Endothelial cell of umbilical vein (primary cell): ENCODE results near the gene SLC39A11. TPM values are rescaled to one million over a fixed set of nuclear protein-coding genes. Genes with fewer than 3 reads are reported as not detected.

Source experiments
- BruUV-seq: library from RNA; stranded (reverse); fragments of 400-500 nt; replicated peaks from 2 replicates; lab custom pipeline; 2021; lab: Mats Ljungman, UMichigan
- CTCF ChIA-PET: fragments of 300-600, 350-600 bp; sonication (Branson Sonifier 250); formaldehyde crosslinking; loops from one replicate; lab custom pipeline; 2021; ENCODE audit warnings: antibody characterized with exemption, inconsistent platforms; lab: Charles Lee
- POLR2A ChIA-PET: fragments of 300-600, 350-600 bp; sonication (Branson Sonifier 250); formaldehyde crosslinking; loops from one replicate; lab custom pipeline; 2021; ENCODE audit warnings: antibody characterized with exemption, inconsistent platforms; lab: Charles Lee
- DNase-seq: peaks from one replicate; pipeline ENCODE4 v3.0.0-alpha.2; 2011; ENCODE audit warnings: low read depth, low spot score
- FAIRE-seq: peaks from 2 replicates; lab custom pipeline; 2011; peaks lifted over from hg19 to GRCh38; lab: Jason Lieb, UNC
- H2AFZ ChIP-seq: 2 replicates; pipeline ENCODE4 v1.6.0; 2012; ENCODE audit warnings: low read depth, low read length, control low read depth, inconsistent platforms
- H3K27ac ChIP-seq: 2 replicates; pipeline ENCODE4 v1.5.1; 2011; ENCODE audit warnings: low read depth, mild to moderate bottlenecking, control low read depth, low read length, moderate library complexity; ENCODE audit not compliant: insufficient read depth
- H3K27me3 ChIP-seq, 2 experiments: 2 replicates each; pipeline versions ENCODE4 v1.6.0 to v1.6.1; 2011; ENCODE audit warnings: low read length in 2 of 2, mixed read lengths in 1 of 2; ENCODE audit not compliant: control insufficient read depth in 2 of 2, insufficient read depth in 2 of 2
- H3K36me3 ChIP-seq, 2 experiments: 2 replicates in 1 of 2; 3 replicates in 1 of 2; pipeline ENCODE4 v1.5.1; 2011; ENCODE audit warnings: low read length in 2 of 2, mild to moderate bottlenecking in 1 of 2, moderate library complexity in 1 of 2; ENCODE audit not compliant: control insufficient read depth in 2 of 2, insufficient read depth in 2 of 2; ENCODE audit errors: extremely low read depth in 1 of 2
- H3K4me1 ChIP-seq: 3 replicates; pipeline ENCODE4 v1.5.1; 2011; ENCODE audit warnings: mild to moderate bottlenecking, low read length; ENCODE audit not compliant: control insufficient read depth, insufficient read depth; ENCODE audit errors: extremely low read depth
- H3K4me2 ChIP-seq: 2 replicates; pipeline ENCODE4 v1.6.1; 2011; ENCODE audit warnings: low read length, control low read depth, mixed read lengths; ENCODE audit not compliant: insufficient read depth
- H3K4me3 ChIP-seq, 3 experiments: fragments of 200-600 bp in 1 of 3; sonication (generic), shearing (Covaris generic) in 1 of 3; replicated peaks in 1 of 3; 2 replicates each; pipeline ENCODE4 v1.5.1; 2011 to 2016; ENCODE audit warnings: control low read depth in 3 of 3, low read length in 3 of 3, mild to moderate bottlenecking in 2 of 3, inconsistent platforms in 1 of 3, low read depth in 1 of 3, moderate library complexity in 1 of 3; ENCODE audit not compliant: insufficient read depth in 1 of 3
- H3K79me2 ChIP-seq: 2 replicates; pipeline ENCODE4 v1.6.0; 2012; ENCODE audit warnings: low read length, inconsistent platforms; ENCODE audit not compliant: control insufficient read depth, insufficient read depth
- H3K9ac ChIP-seq: replicated peaks from 2 replicates; pipeline ENCODE3; 2011; ENCODE audit warnings: low read length, control low read depth; ENCODE audit not compliant: insufficient read depth; ENCODE audit errors: extremely low read depth
- H3K9me1 ChIP-seq: replicated peaks from 3 replicates; pipeline ENCODE4 v1.6.0; 2011; ENCODE audit warnings: mild to moderate bottlenecking, low read length; ENCODE audit not compliant: control insufficient read depth, insufficient read depth; ENCODE audit errors: extremely low read depth
- H3K9me3 ChIP-seq: replicated peaks from 2 replicates; pipeline ENCODE4 v1.5.1; 2012; ENCODE audit warnings: low read length, inconsistent platforms; ENCODE audit not compliant: control insufficient read depth, insufficient read depth
- H4K20me1 ChIP-seq: replicated peaks from 2 replicates; pipeline ENCODE3; 2011; ENCODE audit warnings: mild to moderate bottlenecking, low read length; ENCODE audit not compliant: control insufficient read depth, insufficient read depth; ENCODE audit errors: extremely low read depth
- EZH2 ChIP-seq: IDR thresholded peaks from 2 replicates; pipeline ENCODE4 v1.6.1; 2012; ENCODE audit warnings: borderline replicate concordance, low read depth, mild to moderate bottlenecking, moderate library complexity, low read length, inconsistent platforms; ENCODE audit not compliant: severe bottlenecking
- FOS ChIP-seq: IDR thresholded peaks from 2 replicates; pipeline ENCODE4 v1.6.1; 2011; ENCODE audit warnings: mild to moderate bottlenecking, low read length, moderate library complexity, borderline replicate concordance; ENCODE audit not compliant: insufficient read depth
- GATA2 ChIP-seq: IDR thresholded peaks from 2 replicates; pipeline ENCODE4 v1.7.0; 2011; ENCODE audit warnings: low read depth, mild to moderate bottlenecking, moderate library complexity, mixed read lengths, low read length; ENCODE audit not compliant: insufficient read length, insufficient read depth
- JUN ChIP-seq: IDR thresholded peaks from 2 replicates; pipeline ENCODE4 v1.6.1; 2011; ENCODE audit warnings: borderline replicate concordance, low read depth; ENCODE audit not compliant: insufficient read length, insufficient read depth
- MYC ChIP-seq: IDR thresholded peaks from one replicate; pipeline ENCODE4 v1.6.1; 2011; ENCODE audit warnings: mild to moderate bottlenecking, low read depth, low read length
- POLR2A ChIP-seq: IDR thresholded peaks from 2 replicates; pipeline ENCODE4 v1.6.1; 2012; ENCODE audit warnings: low read depth, mild to moderate bottlenecking, control low read depth, low read length
- POLR2AphosphoS5 ChIP-seq: IDR thresholded peaks from 2 replicates; pipeline ENCODE4 v1.6.1; 2012; ENCODE audit warnings: low read depth, mild to moderate bottlenecking, control low read depth, low read length, moderate library complexity; ENCODE audit not compliant: insufficient read depth
- dilution Hi-C: fragments of 300-500 bp; cut with MboI; formaldehyde crosslinking; loops from one replicate; pipeline ENCODE4 v1.15.0; 2019; ENCODE audit warnings: low sequenced_read_pairs; ENCODE audit not compliant: extremely low pct_ligation_motif_present
- intact Hi-C: fragments of 100-400 bp; cut with micrococcal nuclease; formaldehyde crosslinking; loops from one replicate; pipeline ENCODE4 v1.10.0; 2022
- polyA plus RNA-seq, 4 experiments: library from polyadenylated mRNA; depleted of rRNA in 3 of 4; stranded (reverse) in 3 of 4; unstranded in 1 of 4; fragments of >200 nt; gene quantifications; 2 replicates each; pipeline versions ENCODE4 v1.2.1 to v1.2.3, GENCODE V29; 2011 to 2012; ENCODE audit warnings: missing spikeins in 1 of 4
- total RNA-seq: library from RNA; stranded (reverse); gene quantifications from 2 replicates; pipeline ENCODE4 v1.2.3, GENCODE V29; 2021
- TF ChIP-seq, protein P1 (sequence below), 2 donors: IDR thresholded peaks; 1 replicate in 1 of 2; 2 replicates in 1 of 2; pipeline ENCODE4 v1.5.1; 2011; ENCODE audit warnings: low read length in 2 of 2, mild to moderate bottlenecking in 2 of 2, moderate library complexity in 2 of 2, control low read depth in 1 of 2, inconsistent platforms in 1 of 2, low read depth in 1 of 2; ENCODE audit not compliant: insufficient read depth in 1 of 2; ENCODE audit errors: extremely low read depth in 1 of 2
- TF ChIP-seq, protein P2 (sequence below): IDR thresholded peaks from 2 replicates; pipeline ENCODE4 v1.6.1; 2011; ENCODE audit not compliant: insufficient read depth, insufficient read length

The SLC39A11 gene
- total and polyA plus RNA-seq, 2 donors (not counting 3 experiments of a cell fraction or from before 2014, with no cell fraction given), result 8.1 to 11.9 TPM

DNA sequence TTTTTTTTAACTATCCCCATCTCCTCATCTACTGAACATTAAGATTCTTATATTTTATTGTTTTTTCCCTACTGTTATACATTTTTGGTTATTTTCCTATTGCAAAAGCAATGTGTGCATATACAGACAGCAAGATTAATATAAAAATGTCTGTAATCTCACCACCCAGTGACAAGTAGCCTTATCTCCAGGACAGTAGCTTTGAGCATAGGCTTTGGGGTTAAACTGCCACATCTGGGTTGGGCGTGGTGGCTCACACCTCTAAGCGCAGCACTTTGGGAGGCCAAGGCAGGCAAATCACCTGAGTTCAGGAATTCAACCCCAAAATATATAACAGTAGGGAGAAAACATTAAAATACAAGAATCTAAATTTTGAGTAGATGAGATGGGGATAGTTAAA lies 44.9 kb upstream of the SLC39A11 start:
- dilution Hi-C loops, result no loop called here
- ChIA-PET CTCF (no interaction called here), POLR2A (no interaction called here)
- Histone ChIP-seq H3K79me2 (no peaks in the 10 kb centered on the region), H3K4me3 (no peak overlapping the region), H3K36me3 (no peaks in the 10 kb centered on the region), H3K4me2 (no peak overlapping the region), H3K9me3 (no peaks in the 10 kb centered on the region), H3K9me1 (no peaks in the 10 kb centered on the region), H3K27me3 (peaks cover 0 to 4% of the 10 kb centered on the region in 2 experiments), H2AFZ (no peak overlapping the region), H3K27ac (no peak overlapping the region), H3K9ac (no peak overlapping the region), H3K4me1 (no peaks in the 10 kb centered on the region), H4K20me1 (no peaks in the 10 kb centered on the region)
- BruUV-seq, result no TSS peak
- no peak for TF ChIP-seq JUN
- no peak for TF ChIP-seq EZH2
- TF ChIP-seq, protein P1, sequence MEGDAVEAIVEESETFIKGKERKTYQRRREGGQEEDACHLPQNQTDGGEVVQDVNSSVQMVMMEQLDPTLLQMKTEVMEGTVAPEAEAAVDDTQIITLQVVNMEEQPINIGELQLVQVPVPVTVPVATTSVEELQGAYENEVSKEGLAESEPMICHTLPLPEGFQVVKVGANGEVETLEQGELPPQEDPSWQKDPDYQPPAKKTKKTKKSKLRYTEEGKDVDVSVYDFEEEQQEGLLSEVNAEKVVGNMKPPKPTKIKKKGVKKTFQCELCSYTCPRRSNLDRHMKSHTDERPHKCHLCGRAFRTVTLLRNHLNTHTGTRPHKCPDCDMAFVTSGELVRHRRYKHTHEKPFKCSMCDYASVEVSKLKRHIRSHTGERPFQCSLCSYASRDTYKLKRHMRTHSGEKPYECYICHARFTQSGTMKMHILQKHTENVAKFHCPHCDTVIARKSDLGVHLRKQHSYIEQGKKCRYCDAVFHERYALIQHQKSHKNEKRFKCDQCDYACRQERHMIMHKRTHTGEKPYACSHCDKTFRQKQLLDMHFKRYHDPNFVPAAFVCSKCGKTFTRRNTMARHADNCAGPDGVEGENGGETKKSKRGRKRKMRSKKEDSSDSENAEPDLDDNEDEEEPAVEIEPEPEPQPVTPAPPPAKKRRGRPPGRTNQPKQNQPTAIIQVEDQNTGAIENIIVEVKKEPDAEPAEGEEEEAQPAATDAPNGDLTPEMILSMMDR (IDR thresholded peaks at IDR 0.05; ENCODE audit: extremely low read depth in 1 of 2, insufficient read depth in 1 of 2, low read depth in 1 of 2, low read length in 2 of 2), result no peak
- no peak for TF ChIP-seq GATA2
- no peak for TF ChIP-seq FOS
- intact Hi-C loops, result no loop called here
- no peak for FAIRE-seq
- no peak for DNase-seq

DNA sequence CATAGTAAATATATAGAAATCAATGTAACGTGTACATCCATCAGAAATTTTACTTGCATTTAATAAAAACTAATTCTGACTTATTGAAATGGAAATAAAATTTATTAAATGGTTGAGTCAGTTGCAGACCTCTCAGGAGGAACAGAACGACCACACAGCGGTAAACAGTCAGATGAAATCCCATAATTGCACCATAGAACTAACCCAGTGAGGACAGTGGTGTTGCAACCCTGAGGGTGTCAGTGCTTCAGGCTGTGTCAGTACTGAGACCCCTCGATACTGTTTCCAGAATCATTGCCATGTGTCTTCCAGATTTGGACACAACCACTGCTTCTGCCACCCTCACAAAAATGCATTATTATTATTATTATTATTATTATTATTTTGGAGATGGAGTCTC lies 43.3 kb upstream of the SLC39A11 start:
- Histone ChIP-seq H3K9me3 (no peaks in the 10 kb centered on the region), H3K4me2 (no peak overlapping the region), H3K9ac (no peak overlapping the region), H3K36me3 (no peaks in the 10 kb centered on the region), H3K9me1 (no peaks in the 10 kb centered on the region), H3K27ac (no peak overlapping the region), H3K4me1 (no peaks in the 10 kb centered on the region), H3K79me2 (no peaks in the 10 kb centered on the region), H3K27me3 (peaks cover 0 to 4% of the 10 kb centered on the region in 2 experiments), H2AFZ (no peak overlapping the region), H3K4me3 (no peak overlapping the region), H4K20me1 (no peaks in the 10 kb centered on the region)
- FAIRE-seq (no peak), DNase-seq (no peak)
- dilution Hi-C loops, result no loop called here
- intact Hi-C loops, result no loop called here
- POLR2A ChIA-PET, result no interaction called here
- TF ChIP-seq, protein P2, sequence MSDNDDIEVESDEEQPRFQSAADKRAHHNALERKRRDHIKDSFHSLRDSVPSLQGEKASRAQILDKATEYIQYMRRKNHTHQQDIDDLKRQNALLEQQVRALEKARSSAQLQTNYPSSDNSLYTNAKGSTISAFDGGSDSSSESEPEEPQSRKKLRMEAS, result no peak
- TF ChIP-seq EZH2 (no peak), POLR2A (no peak), GATA2 (no peak), POLR2AphosphoS5 (no peak), FOS (no peak), MYC (no peak), JUN (no peak)
- TF ChIP-seq, protein P1 (IDR thresholded peaks at IDR 0.05; ENCODE audit: extremely low read depth in 1 of 2, insufficient read depth in 1 of 2, low read depth in 1 of 2, low read length in 2 of 2), result no peak
- CTCF ChIA-PET, result interaction anchor here (1.0 kb wide), 1 partner anchor 21 kb away, joined by 3 read pairs; no protein-coding TSS in a partner anchor
- BruUV-seq, result no TSS peak
